ENCODE data around the gene MT4.

Gene MT4

DNA sequence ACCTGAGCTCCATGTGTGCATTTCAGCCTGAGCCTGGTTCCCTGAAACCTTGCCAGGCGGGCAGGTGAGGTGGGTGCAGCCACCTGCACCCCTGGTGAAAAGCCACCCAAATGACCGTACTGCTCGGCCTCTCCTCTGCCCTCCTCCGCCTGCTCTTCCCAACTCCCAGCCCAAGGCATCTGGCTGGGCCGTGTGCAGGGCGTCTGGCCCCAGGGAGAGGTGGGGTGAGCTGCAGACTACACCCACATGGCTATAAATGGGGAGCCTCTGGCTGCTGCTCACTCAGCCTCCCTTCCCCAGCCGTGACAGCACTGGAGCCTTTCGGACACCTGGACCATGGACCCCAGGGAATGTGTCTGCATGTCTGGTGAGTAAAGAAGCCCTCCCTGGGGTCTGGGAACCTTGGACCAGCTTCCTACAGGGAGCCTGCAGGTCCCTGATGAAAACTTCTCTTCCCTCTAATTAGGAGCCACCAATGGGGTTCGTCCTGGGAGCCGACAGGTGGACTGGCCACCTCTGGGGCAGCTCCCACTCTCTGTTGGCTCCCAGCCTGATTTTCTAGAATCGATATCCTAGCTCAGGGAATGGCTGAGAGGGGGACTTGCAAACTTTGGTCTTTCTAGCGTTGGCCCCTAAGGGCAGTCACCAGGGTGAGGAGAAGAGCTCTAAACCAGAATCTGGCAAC, at the start of gene MT4:
Gene MT4 (plus strand): TSS at position 281 of the 685 bp plus-strand sequence. CDS start 56 bp downstream, at position 337.
- DNase-seq, result no peak

- DNase-seq, result no peak
Measured at GRCh38 chr16:56515665-56516064, 49.2 kb upstream of the MT4 start.

GRCh38 chr16:56517206-56517605, 47.7 kb upstream of the MT4 start:
- no peak for DNase-seq

- no peak for DNase-seq
Measured at GRCh38 chr16:56518425-56518824, 46.4 kb upstream of the MT4 start.

DNA sequence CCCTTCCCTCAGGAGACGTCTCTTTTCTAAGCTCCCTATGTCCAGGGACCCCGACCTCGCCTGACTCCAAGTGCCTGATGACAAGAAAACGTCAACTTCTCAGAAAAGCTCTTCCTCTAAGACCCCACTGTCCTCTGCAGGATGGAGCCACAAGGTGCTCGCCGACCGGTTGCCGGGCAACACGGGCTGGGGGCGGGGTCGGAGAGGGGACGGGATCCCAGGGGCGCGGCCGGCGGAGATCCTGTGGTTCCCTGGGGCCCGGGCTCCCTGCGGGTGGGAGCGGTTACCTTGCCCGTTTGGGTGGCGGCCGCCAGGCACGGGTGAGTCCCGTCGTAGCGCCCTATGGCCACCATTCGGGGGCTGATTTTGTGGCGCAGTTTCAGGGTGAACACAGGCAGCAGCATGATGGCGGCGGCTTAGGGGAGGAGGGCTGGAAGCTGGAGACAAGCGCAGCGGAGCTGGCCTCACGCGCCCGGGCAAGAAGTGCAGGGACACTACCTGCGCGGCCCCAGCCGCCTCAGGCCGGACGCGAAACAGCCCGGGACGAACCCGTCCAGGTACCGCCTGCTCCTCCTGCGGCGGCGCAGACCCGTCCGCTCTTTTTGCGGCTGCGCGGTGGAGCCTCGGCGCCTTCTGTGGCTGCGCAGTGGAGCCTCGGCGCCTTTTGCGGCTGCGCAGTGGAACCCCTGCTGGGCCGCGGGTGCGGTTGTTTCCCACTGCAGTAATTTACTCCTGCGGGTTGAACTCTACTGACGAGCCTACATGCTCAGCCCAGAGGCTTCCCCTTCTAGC, 45.2 kb upstream of the MT4 start, which contains the start of gene BBS2:
Gene BBS2 (minus strand): TSS at position 566 of the 792 bp plus-strand sequence. CDS start 162 bp downstream, at position 404.
- peak; percentile 92 for DNase-seq

DNA sequence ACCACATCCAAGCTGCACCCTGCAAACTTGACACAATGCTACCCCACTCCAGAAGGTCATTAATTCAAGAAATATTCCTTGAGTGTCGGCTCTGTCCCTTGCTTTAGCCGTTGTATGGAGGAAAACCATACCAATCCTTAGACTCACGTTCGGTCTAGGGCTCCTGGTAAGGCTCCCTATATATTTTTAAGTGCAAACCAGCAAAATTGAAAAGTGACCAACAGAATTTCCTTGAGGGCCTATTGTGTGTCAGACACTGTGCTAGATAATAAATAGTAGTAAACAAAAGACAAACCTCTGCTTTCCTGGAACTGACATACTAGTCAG, 44.7 kb upstream of the MT4 start:
- DNase-seq, result no peak

DNA sequence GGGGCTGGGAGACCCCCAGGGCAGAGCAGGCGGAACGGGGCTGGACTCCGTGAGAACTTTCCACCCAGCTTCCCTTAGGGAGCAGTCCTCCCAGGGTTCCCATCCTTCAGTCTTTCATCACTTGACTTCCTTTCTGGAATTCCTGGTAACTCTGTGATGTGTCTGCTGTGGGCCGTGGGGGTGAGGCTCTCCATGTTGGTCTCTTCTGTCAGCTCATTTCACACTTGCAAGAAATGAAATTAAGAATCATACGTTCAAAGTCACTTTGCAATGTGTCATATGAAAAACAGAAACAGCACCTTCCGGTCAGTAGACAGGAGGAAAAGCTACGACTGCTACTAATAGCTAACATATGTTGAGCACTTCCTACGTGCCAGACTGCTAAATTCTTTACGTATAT, 39.6 kb upstream of the MT4 start:
- no peak for DNase-seq

GRCh38 chr16:56530872-56531271, 34.0 kb upstream of the MT4 start:
- DNase-seq, result no peak

GRCh38 chr16:56532714-56533113, 32.2 kb upstream of the MT4 start:
- DNase-seq, result no peak

- no peak for DNase-seq
Measured at GRCh38 chr16:56534847-56535383, 30.0 kb upstream of the MT4 start.

DNA sequence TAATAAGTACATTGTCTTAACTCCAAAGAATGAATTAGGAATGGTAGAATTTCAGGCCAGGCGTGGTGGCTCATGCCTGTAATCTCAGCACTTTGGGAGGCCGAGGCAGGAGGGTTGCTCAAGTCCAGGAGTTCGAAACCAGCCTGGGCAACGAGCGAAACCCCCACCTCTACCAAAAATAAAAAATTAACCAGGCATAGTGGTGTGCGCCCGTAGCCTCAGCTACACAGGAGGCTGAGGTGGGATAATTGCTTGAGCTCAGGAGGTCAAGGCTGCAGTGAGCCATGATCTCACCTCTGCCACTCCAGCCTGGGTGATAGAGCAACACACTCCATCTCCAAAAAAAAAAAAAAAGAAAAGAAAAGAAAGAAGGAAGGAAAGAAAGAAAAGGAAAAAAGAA, 26.5 kb upstream of the MT4 start:
- no peak for DNase-seq

DNA sequence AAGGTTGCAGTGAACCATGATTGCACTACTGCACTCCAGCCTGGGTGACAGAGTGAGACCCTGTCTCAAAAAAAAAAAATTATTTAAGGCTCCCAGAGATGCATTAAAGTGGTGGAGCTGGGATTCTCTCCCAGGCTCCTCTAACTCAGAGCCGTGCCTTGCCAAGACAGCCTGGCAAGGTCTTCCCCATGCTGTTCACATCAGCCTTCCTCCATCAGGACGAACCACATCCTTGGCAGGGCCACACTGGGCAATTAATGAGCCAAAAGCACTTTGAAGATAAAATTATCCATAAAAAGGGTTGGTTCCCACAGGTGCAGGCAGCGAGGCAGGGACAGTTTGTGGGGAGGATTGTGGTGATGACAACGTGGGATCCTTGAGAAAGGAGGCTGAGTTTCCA, 25.2 kb upstream of the MT4 start:
- DNase-seq, result no peak

- no peak for DNase-seq
Measured at GRCh38 chr16:56542039-56542438, 22.8 kb upstream of the MT4 start.

GRCh38 chr16:56547120-56547948, 17.5 kb upstream of the MT4 start:
- DNase-seq, result no peak

GRCh38 chr16:56547949-56548567, 16.8 kb upstream of the MT4 start:
- no peak for DNase-seq

DNA sequence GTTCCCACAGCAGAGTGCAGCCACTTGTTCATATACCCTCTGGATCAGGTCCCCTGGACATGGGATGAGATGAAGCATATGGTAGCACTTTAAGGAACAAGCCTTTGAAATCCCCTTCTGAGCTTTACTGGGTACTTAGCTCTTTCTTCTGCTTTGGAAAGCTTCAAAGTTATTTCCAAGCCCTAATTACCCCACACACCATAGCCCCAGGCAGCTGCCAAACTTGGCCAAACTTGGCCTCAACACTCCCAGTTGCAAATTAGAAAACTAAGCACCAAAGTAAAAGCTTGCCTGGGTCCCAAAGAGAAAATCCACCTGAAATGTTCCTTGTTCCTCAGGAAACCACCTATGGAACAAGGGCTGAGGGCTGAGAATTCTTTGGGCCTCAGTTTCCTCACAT, 15.7 kb upstream of the MT4 start:
- no peak for DNase-seq

- peak; percentile 36 for DNase-seq
Measured at GRCh38 chr16:56549744-56550385, 15.0 kb upstream of the MT4 start.

- DNase-seq, result no peak
Measured at GRCh38 chr16:56551796-56552738, 12.8 kb upstream of the MT4 start.

GRCh38 chr16:56554441-56554840, 10.4 kb upstream of the MT4 start:
- no peak for DNase-seq

DNA sequence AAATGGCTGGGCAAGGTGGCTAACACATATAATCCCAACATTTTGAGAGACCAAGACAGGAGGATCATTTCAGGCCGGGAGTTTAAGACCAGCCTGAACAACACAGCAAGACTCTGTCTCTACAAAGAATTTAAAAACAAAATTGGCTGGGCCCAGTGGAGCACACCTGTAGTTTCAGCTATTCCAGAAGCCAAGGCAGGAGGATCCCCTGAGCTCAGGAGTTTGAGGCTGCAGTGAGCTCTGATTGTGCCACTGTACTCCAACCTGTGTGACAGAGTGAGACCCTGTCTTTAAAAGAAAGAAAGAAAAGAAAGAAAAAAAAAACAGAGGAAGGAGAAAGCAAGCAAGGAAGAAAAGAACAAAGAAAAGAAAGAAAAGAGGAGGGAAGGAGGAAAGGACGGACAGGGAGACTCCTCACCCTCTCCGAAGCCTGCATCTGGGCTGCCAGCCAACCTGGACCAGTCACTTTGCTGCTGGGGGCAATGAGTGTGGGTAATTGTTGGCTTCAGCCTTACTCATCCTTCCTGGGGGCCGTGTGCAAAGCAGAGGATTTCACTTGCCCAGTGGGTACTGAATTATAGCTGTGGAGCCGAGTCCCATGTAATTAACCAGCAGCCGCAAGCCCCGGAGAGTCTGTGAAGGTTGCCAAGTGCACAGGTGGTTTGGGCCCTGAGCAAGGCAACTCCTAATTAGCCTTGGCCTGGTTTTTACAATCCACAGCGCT, 6.7 kb upstream of the MT4 start:
- DNase-seq, result no peak

Measured in activated CD4-positive, alpha-beta T cell treated with anti-CD3 and anti-CD28 coated beads for 48 hours (primary cell).